Activated CD8-positive, alpha-beta T cell treated with anti-CD3 and anti-CD28 coated beads, Interleukin-2, amount 10 ng/mL, durations not matched to agents 7 days and 5 days (primary cell): ENCODE results near the gene ENPP7. TPM values are rescaled to one million over a fixed set of nuclear protein-coding genes. Genes with fewer than 3 reads are reported as not detected.

Experiments
- ATAC-seq: fragments of 150-1000 bp; cut with Tn5 transposase; one replicate; pipeline ENCODE4 v1.10.0; 2021; ENCODE audit warnings: moderate library complexity
- CTCF ChIA-PET: fragments of 350-600 bp; sonication (Branson Sonifier 250); formaldehyde crosslinking; loops from one replicate; lab custom pipeline; 2021; ENCODE audit warnings: antibody characterized with exemption; lab: Charles Lee
- POLR2A ChIA-PET: fragments of 350-600 bp; sonication (Branson Sonifier 250); formaldehyde crosslinking; loops from one replicate; lab custom pipeline; 2021; ENCODE audit warnings: antibody characterized with exemption; lab: Charles Lee
- DNase-seq: peaks from one replicate; pipeline ENCODE4 v3.0.0-alpha.2; 2020
- H3K27ac Mint-ChIP-seq: one replicate; pipeline ENCODE4 v1.8.0; 2021; ENCODE audit warnings: mild to moderate bottlenecking, mixed read lengths
- H3K27me3 Mint-ChIP-seq: one replicate; pipeline ENCODE4 v1.8.0; 2021; ENCODE audit warnings: low read depth, mixed read lengths
- H3K36me3 Mint-ChIP-seq: one replicate; pipeline ENCODE4 v1.8.0; 2021; ENCODE audit warnings: low read depth, mixed read lengths
- H3K4me1 Mint-ChIP-seq: one replicate; pipeline ENCODE4 v1.8.0; 2021; ENCODE audit warnings: low read depth, mixed read lengths
- H3K4me3 Mint-ChIP-seq: one replicate; pipeline ENCODE4 v1.8.0; 2021; ENCODE audit warnings: mild to moderate bottlenecking, mixed read lengths
- H3K9me3 Mint-ChIP-seq: one replicate; pipeline ENCODE4 v1.8.0; 2022; ENCODE audit warnings: mixed read lengths; ENCODE audit not compliant: insufficient read depth
- total RNA-seq, 2 experiments: library from RNA; stranded (reverse); gene quantifications; one replicate each; pipeline ENCODE4 v1.2.3, GENCODE V29; 2021

ENPP7 gene
- total RNA-seq, 2 experiments from 2014 or later, result 0.13 TPM; not detected in 1

GRCh38 chr17:79785017-79785899, 54.5 kb downstream of the ENPP7 start:
- ATAC-seq, result no peak
- ChIA-PET CTCF (no interaction called here), POLR2A (no interaction called here)
- Mint-ChIP-seq H3K9me3 (no peaks in the 10 kb centered on the region), H3K27ac (no peak overlapping the region), H3K27me3 (peaks cover 27% of the 10 kb centered on the region), H3K4me3 (no peak overlapping the region), H3K4me1 (peaks cover 28% of the 10 kb centered on the region), H3K36me3 (peaks cover 16% of the 10 kb centered on the region)
- no peak for DNase-seq

DNA sequence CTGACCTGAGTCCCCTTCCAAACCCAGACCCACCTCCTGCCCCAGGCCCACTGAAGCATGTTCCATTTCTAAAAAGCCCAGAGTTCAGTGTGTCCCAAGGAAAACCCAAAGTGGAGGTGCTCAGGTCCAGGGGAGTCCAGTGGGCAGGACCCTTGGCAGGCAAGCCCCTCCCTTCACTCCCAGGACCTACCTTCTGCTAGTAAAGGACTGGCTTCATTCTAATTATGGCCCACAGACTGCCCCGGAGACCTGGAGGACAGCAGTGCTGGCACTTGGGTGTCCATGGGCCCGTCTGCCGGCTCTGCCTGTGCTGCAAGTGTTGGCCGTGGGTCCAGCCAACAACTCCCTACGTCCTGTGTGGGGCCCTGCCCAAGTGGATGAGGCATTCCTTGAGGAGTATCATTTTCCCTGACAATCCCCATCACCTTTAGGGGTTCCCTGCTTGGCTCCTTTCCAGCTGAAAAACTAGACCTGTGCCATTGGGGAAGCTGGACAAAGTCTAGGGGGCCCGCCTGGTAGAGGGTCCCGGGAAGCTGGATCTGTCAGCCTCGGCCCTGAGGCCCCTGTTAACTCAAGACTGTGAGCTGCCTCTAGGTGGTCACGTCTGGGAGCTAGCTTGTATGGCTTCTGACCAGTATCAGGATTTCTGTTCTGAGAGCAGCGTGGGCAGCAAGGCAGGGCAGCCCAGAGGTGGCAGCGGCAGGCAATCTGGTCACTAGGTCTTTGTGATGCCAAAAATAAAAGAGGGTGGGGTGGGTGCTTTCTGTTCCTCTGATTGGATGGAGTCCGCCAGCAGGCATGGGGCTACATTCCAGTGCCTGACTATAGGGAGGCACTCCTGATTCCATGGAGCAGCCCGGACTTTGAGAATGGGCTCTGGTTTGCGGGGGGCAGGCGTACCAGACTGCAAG, 55.4 kb downstream of the ENPP7 start:
- POLR2A ChIA-PET, result no interaction called here
- Mint-ChIP-seq H3K4me3 (no peak overlapping the region), H3K4me1 (peaks cover 27% of the 10 kb centered on the region), H3K36me3 (peaks cover 16% of the 10 kb centered on the region), H3K27ac (no peak overlapping the region), H3K27me3 (peaks cover 35% of the 10 kb centered on the region), H3K9me3 (no peaks in the 10 kb centered on the region)
- ATAC-seq (no peak), DNase-seq (no peak)
- CTCF ChIA-PET, result interaction anchor here (1.1 kb wide), 1 partner anchor 49 kb away, joined by 3 read pairs; no protein-coding TSS in a partner anchor

GRCh38 chr17:79786930-79787643, 56.3 kb downstream of the ENPP7 start:
- ATAC-seq (no peak), DNase-seq (no peak)
- peaks cover 18% of the 10 kb centered on the region for H3K4me1 Mint-ChIP-seq
- H3K27me3 Mint-ChIP-seq, result peaks cover 40% of the 10 kb centered on the region
- ChIA-PET POLR2A (no interaction called here), CTCF (interaction anchor here (1.1 to 1.5 kb wide), 2 partner anchors 9 to 48 kb away, joined by 3 to 4 read pairs; no protein-coding TSS in a partner anchor)
- peaks cover 13% of the 10 kb centered on the region for H3K36me3 Mint-ChIP-seq
- no peak overlapping the region for H3K27ac Mint-ChIP-seq
- H3K4me3 Mint-ChIP-seq, result no peak overlapping the region
- H3K9me3 Mint-ChIP-seq, result no peaks in the 10 kb centered on the region

GRCh38 chr17:79788455-79788854, 57.7 kb downstream of the ENPP7 start:
- Mint-ChIP-seq H3K27me3 (peaks cover 48% of the 10 kb centered on the region), H3K4me1 (peaks cover 11% of the 10 kb centered on the region), H3K27ac (no peak overlapping the region), H3K36me3 (peaks cover 4% of the 10 kb centered on the region), H3K4me3 (no peak overlapping the region), H3K9me3 (no peaks in the 10 kb centered on the region)
- ATAC-seq (no peak), DNase-seq (no peak)
- ChIA-PET CTCF (interaction anchor here (0.8 to 2.2 kb wide), 11 partner anchors 11 to 205 kb away, joined by 3 to 12 read pairs (median 4); partner anchors contain the start of gene CBX2), POLR2A (interaction anchor here (1.4 kb wide), 1 partner anchor 16 kb away, joined by 4 read pairs; no protein-coding TSS in a partner anchor)

DNA sequence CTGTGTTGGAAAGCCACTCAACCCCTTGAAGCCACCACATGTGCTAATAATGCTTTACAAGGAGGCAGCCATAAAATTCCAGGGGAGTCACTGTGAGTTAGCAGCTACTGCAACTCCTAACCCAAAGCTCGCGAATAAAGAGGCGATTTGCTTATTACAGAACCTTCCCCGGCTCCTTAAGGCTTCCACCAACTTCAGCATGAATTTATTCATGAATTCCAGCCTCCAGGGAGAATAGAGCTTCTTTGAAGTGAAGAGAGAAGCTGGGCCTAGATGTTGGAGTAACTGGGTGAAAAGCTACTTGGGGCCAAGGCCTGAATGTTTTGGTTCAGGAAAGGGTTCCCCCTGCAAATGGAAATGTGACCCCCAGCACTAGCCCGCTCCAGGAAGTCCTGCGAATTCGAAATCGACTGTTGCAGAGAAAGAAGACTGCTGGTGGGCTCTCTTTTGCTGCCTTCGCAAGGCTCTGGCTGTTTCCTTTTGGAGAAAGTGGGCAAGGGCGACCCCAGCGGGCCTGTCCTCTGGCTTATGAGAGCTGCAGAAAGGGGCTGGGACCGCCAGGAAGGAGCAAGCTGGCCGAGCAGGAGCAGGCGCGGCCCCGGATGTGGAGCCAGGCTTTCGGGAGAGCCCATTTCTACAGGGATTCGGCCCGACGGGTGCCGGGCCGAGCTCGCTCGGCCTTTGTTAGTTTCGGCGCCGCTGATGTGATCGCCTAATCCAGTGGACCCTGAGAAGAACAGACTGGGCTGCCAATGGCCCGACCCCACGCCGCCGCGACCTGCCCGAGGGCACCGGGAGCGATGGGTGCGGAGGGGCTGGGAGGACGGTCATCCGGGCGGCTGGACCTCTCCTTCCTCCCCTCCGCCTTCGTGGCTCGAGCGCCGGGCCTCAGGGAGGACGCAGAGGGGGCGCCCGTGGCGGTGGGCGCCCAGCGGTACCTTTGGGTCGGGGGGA, 58.5 kb downstream of the ENPP7 start:
- ChIA-PET CTCF (interaction anchor here (0.8 to 2.2 kb wide), 13 partner anchors 12 to 204 kb away, joined by 3 to 12 read pairs (median 4); partner anchors contain the start of gene CBX2), POLR2A (interaction anchor here (0.7 to 1.4 kb wide), 2 partner anchors 12 to 15 kb away, joined by 3 to 4 read pairs; no protein-coding TSS in a partner anchor)
- no peak for ATAC-seq
- H3K36me3 Mint-ChIP-seq, result peaks cover 7% of the 10 kb centered on the region
- peaks cover 50% of the 10 kb centered on the region for H3K27me3 Mint-ChIP-seq
- peaks cover 13% of the 10 kb centered on the region for H3K4me1 Mint-ChIP-seq
- no peak overlapping the region for H3K27ac Mint-ChIP-seq
- H3K4me3 Mint-ChIP-seq, result no peak overlapping the region
- no peak for DNase-seq
- H3K9me3 Mint-ChIP-seq, result no peaks in the 10 kb centered on the region

GRCh38 chr17:79789943-79790804, 59.4 kb downstream of the ENPP7 start:
- DNase-seq (no peak), ATAC-seq (peak; percentile 50)
- CTCF ChIA-PET, result interaction anchor here (0.9 to 2.2 kb wide), 7 partner anchors 13 to 203 kb away, joined by 3 to 12 read pairs (median 6); partner anchors contain the start of gene CBX2
- Mint-ChIP-seq H3K4me3 (no peak overlapping the region), H3K4me1 (peaks cover 13% of the 10 kb centered on the region), H3K36me3 (peaks cover 9% of the 10 kb centered on the region), H3K27me3 (peaks cover 50% of the 10 kb centered on the region), H3K27ac (no peak overlapping the region), H3K9me3 (no peaks in the 10 kb centered on the region)
- POLR2A ChIA-PET, result interaction anchor here (0.6 to 1.4 kb wide), 3 partner anchors 13 to 113 kb away, joined by 3 to 4 read pairs (median 3); no protein-coding TSS in a partner anchor

DNA sequence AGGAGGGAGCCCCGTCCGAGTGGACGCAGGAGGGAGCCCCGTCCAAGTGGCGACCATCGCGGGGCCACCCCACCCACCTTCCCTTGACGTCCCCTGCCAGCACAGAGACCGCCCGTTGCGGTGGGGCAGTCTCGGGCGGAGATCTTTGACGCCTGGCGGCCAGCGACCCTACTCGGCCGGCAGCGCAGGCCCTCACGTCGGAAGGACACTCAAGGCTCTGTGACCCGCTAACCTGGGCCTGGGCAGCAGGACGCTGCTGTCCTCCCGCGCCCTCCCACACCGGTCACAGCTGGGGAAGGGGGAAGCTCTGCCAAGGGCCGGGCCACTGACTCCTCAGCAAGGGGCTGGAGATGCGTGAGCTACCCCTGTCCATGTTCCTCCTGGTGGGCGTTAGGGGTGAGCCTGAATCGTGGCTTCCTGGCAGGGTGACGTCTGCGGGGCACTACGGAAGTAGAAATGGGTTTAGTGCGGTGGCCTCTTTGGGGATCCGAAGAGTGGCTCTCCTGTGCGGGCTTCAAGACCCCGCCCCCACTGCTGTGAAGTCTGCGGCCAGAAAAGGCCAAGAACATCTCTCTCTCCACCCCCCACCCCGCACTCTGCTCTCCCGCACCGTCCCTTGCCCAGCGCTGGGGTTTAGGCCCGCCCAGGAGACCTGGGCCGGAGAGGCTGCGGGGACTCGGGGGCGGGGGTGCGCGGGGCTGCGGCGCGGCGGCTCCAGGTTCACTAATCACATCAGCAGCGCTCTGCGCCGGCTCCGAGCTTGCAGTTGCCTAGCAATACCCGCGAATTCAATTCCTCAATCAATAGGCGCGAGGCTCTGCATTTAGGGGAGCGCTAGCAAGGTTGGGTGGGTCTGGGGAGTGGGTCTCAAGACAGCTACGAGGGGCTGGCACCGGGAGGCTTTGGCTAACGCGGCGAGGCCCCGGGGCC, 60.3 kb downstream of the ENPP7 start:
- Mint-ChIP-seq H3K27me3 (peaks cover 50% of the 10 kb centered on the region), H3K4me3 (no peak overlapping the region), H3K27ac (no peak overlapping the region), H3K36me3 (peaks cover 11% of the 10 kb centered on the region), H3K4me1 (peaks cover 19% of the 10 kb centered on the region), H3K9me3 (no peaks in the 10 kb centered on the region)
- ATAC-seq (peak; percentile 27), DNase-seq (no peak)
- POLR2A ChIA-PET, result interaction anchor here (0.6 kb wide), 1 partner anchor 112 kb away, joined by 3 read pairs; no protein-coding TSS in a partner anchor
- CTCF ChIA-PET, result interaction anchor here (1.6 kb wide), 1 partner anchor 125 kb away, joined by 6 read pairs; no protein-coding TSS in a partner anchor

DNA sequence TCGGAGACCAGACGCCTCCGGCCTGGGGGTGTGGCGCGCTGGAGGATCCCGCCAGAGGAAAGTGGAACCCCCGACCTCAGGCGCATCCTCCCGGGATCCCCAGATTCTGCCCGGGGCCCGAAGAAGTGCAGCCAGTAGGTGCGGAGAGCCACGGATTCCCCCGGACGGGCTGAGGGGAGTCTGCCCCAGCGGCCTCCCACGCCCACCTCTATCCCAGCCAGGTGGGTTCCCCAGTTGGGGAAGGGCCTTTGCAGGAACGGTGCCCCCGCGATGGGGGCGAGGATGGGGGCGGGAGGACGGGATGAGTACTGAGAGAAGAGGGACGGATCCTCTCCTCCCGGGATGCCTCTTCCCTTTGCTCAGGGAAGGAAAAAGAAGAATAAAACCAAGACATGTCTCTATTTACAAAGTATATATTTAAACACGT, 61.0 kb downstream of the ENPP7 start:
- CTCF ChIA-PET, result interaction anchor here (0.8 to 1.0 kb wide), 2 partner anchors 20 to 44 kb away, joined by 3 to 4 read pairs; no protein-coding TSS in a partner anchor
- H3K9me3 Mint-ChIP-seq, result no peaks in the 10 kb centered on the region
- POLR2A ChIA-PET, result no interaction called here
- H3K27ac Mint-ChIP-seq, result no peak overlapping the region
- H3K4me1 Mint-ChIP-seq, result peaks cover 23% of the 10 kb centered on the region
- H3K36me3 Mint-ChIP-seq, result peaks cover 11% of the 10 kb centered on the region
- ATAC-seq (no peak), DNase-seq (no peak)
- H3K4me3 Mint-ChIP-seq, result no peak overlapping the region
- peaks cover 48% of the 10 kb centered on the region for H3K27me3 Mint-ChIP-seq
